NCI-H2029 (cell line): ENCODE results near the gene PROM2.

Experiments used
- DNase-seq: peaks from one replicate; lab custom pipeline; 2025; lab: John Stamatoyannopoulos, UW

PROM2 gene

DNA sequence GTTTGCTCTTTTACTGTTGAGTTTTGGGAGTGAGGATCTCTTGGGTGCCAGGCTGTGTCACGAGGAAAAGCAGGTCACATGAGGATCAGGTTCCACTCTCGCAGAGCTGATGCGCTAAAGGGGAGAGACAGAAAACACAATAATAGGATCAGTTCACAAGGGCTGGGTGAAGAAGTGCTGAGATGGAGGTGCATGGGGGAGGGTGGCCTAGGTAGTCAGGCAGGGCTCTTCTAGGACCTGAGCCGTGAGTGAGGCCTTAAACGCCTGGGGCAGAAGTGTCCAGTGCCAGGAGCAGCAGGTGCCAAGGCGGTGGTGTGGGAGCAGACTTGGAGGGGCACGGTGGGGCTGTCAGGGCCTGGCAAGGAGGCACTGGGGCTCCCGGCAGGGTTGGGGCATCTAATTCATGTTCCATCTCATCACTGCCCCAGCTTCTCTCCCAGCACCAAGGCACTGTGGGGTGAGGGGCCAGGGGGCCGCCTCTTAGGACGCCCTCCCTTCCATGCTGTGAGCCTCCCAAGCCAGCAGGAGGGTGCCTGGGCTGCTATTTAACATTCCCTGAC is 32.2 kb downstream of the PROM2 start:
- DNase-seq = no peak

- no peak for DNase-seq
Observed at GRCh38 chr2:95307036-95307435, 32.8 kb downstream of the PROM2 start.

DNA sequence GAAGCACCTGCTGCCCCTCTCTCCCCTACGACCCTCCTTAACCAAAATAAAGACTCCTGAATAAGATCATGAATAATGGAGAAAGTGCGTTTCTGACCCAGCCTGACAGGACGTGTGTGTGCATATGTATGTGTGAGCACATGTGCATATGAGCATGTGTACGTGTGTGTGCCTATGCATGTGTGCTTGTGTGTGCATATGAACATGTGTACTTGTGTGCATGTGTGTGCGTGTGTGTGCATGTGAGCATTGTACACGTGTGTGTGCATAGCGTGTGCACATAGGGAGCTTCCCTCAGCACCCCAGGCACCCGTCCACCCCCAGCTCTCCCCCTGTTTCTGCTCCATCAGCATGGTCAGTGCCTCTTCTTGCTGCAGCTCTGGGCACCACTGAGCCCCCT is 33.6 kb downstream of the PROM2 start:
- DNase-seq = no peak

DNA sequence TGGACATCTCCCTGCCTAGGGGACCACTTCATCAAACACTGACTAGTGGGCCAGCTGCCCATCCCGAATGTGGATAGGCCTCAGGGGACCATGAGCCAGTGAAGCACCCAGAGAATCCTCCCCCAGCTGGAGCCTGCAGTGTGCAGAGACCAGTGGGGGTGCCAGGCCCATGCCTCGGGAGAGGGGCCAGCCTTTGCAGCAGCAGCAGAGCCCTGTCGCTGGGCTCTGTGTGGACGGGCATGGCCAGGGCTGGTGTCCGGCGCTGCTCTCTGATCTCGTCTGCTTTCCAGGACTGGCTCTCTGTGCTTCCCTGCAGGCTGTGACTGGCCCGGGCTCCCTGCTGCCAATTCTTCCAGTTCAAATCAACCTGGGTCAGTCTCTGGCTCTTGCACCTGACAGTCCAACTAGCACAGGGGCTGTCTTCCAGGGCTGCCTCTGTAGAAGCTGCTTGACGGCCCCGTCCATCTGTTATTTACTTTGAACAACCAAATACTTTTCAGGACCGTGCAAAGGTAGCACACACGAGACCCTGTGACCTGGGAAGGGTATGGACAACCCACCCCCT is 34.3 kb downstream of the PROM2 start:
- no peak for DNase-seq

DNA sequence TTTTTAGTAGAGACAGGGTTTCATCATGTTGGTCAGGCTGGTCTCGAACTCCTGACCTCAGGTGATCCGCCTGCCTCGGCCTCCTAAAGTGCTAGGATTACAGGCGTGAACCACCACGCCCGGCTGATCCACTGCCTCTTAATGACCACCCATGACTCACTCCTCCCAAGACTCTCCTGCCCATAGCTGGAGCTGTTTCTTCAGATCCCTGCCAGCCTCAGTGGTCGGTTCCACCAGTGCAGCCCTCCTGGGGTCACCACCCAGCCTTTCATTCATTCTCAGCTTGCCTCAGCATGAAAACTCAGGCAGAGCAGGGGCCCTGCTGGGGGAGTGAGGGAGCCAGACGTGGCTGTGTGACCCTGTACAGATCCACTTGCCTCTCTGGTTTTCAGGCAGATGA is 35.4 kb downstream of the PROM2 start:
- no peak for DNase-seq

DNA sequence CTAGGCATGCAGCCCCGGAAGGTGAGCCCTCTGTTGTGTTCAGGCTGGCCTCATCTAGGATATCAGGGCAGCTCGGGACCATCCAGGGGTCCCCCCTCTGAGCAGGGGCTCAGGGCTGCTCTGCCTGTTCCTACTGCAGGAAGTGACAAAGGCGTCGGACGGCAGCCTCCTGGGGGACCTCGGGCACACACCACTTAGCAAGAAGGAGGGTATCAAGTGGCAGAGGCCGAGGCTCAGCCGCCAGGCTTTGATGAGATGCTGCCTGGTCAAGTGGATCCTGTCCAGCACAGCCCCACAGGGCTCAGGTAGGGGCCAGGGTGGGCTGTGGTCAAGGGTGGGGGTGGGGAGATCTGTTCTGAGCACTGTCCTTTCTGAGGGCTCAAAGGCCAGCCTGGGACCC is 36.0 kb downstream of the PROM2 start:
- DNase-seq = no peak

DNA sequence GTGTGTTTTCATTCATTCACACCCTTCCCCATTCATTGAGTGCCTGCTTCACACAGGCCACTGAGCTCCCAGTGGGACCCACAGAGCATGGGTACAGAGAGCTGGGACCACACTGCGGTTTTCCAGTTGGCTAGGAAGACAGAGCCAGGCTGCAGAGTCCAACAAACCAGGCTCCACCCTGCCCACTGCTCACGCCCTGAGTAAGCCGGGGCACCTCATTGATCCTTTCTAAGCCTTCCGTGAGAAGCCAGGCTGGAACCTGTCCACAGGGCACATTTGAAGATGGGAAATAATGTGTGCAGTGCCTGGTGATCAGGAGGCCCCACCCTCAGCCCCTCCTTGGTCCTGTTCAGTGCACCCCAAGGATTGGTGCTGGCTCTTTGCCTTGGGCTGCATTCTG is 36.4 kb downstream of the PROM2 start:
- no peak for DNase-seq

- no peak for DNase-seq
Observed at GRCh38 chr2:95311815-95312542, 37.7 kb downstream of the PROM2 start.

GRCh38 chr2:95312543-95313201 is 38.4 kb downstream of the PROM2 start:
- DNase-seq = no peak

- DNase-seq = no peak
Observed at GRCh38 chr2:95313296-95314131, 39.3 kb downstream of the PROM2 start.

GRCh38 chr2:95314598-95314963 is 40.3 kb downstream of the PROM2 start:
- DNase-seq = no peak

DNA sequence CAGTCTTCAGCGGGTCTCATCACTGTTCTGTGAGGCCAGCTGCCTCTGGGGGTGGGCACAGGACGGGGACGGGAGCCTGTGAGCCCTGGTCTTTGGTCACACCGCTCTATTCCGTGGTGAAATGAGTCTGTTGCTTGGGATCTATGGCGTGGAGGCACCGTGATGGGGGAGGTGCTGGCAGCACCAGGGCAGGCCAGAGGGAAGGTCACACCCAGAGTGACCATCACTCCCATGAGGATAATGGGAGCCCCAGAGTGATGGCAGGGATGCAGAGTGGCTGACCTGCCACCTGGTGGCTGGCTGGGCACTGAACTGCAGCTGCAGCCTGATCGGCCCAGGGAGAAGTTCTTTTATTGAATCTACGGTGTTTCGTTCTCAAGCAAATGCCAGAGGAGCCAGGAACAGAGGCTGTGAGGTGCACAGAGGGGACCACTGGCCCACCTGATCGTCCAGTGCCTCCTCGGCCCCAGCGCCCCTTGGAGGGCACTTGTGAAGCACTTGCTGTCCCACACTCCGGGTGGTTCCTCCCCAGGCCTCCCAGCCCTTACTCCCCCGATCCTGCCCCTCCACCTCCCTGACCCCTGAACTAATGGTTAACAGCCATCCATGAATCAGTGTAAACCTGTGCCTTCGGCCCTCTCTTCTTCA is 40.8 kb downstream of the PROM2 start:
- no peak for DNase-seq

DNA sequence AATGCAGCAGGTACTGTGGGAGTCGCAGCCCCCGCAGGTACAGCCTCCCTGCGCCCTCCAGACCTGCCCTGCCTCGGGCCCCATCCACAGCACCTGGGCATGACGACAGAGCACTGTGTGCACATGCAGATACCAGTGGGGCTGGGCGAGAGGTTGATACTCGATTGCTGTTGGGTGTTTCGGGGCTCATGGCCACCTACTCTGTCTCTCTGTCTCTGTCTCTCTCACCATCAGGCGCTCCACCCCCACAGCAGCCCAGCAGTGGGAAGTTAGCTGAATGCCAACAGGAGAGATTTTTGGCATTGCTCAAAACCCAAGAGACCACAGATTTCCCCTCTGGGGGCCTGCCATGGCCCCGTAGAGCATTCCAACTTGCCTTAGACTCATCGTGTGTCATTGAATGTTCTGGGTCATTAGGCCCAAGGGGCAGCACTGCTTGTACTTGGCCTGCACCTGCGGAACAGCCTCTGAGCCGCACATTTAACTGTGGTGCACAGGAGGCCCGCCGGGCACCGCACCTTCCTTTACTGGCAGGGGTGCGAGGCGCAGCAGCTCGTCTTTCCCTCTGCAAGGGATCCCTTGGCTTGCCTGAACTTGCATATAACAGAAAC is 41.7 kb downstream of the PROM2 start:
- no peak for DNase-seq

DNA sequence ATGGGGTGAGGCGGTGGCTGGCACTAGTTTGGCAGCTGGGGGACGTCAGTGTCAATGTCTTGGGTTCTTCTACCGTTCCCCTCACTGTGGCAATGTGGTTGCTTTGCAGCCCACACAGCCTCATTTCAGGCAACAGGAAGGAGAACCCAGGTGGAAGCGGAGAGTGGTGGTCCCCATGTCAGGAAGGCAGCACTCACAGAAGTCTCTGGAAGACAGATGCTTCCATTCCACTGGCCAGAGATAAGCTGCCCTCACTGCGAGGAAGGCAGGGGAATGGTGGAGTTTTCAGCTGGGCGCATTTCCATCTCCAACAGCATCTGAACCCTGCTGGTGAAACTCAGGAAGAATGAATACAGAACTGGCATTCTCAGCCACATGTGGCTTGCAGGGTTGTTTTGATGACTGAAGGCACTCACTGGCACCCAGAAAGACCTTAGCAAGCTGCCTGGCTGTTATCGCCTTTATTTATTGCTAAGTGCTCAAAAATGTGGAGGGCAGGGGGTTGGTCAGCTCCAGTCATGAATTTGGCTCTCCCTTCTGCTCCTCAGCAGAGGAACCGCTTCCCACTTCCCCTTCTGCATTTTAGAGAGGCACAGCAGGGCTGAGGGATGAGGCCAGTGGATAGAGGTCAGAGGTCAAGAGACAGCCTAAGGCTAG is 42.3 kb downstream of the PROM2 start:
- no peak for DNase-seq

- DNase-seq = no peak
Observed at GRCh38 chr2:95317123-95317500, 42.9 kb downstream of the PROM2 start.

- no peak for DNase-seq
Observed at GRCh38 chr2:95317665-95318425, 43.6 kb downstream of the PROM2 start.

DNA sequence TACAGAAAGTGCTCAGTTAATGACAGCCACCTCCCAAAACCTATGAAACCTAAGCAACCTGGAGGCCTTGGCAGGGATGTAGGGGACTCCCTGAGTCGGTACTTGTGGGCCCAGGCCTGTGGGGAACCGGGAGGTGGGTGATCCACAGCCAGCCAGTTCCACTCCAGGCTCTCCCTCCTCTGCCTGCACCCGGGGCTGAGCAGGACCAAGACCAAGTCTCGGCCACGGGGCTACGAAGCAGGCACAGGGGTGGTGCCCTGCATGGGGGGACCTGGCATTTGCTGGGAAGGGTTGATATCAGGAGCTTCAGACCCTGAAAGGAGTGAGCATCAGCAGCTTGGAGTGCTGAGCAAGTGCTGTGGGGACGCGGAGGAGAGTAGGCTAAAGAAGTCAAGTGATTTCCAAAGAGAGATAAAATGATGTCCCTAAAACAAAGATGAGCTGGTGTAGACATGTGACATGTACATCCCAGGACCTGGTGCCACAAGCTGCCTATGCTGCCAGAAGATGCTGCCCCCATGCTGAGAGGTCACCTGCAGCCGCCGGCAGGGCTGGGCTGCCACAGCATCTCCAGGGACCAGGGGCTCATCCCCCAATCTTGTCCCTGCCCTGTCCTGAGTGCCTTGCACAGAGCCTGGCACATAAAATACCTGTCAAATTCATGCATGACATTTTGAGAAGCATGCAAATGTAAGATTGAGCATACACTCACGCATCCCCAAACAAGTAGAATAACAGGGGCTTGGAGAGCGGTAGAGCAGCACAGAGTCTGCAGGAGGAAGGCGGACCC is 44.4 kb downstream of the PROM2 start:
- DNase-seq = no peak

DNA sequence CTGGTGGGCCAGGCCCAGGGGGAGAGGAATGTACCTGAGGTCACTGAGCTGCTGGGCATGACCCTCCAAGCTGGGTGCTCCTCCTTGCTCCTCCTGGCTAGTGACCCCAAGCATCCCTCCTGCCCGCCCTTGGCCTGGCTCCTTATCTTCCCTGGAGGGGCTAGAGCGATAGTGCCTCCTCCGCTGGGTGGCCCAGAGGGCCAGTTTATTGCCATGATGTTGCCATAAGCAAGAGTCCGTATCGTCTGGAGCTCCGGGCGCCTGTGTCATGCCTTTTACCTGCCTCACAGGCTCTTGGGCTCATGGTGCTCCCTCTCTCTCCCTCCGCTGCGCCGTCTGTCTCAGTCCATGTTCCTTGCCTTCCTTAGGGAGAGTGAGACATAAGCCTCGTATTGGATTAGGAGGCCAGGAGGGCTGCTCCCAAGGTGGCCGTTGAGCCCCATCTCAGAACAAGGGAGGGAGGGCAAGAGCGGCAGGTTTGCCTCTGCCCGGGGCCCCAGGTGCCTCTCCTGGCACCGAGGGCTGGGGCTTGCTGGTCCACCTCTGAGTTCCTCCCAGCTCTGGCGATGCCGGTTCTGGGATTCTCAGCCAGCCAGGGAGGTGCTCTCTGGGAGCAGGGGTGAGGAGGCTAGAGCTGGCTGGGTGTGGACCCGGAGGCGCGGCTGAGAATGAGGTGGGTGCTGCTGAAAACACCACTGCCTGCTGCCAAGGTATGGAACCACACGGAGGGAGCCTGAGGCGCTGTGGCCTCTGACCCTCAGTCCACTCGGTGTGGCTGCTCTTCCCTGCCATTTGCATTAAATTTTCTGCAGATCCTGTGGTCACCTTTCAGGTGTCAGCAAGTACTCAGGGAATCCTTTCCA is 45.5 kb downstream of the PROM2 start:
- no peak for DNase-seq
